HG02970 (cell line): ENCODE data around the gene KCNE5.
"Not testable (repeated sequence)": the region's sequence is repeated elsewhere in the genome, so short reads cannot be mapped to it uniquely, and the experiment has no call there.

ENCODE experiments used
- ATAC-seq: cut with Tn5 transposase; IDR thresholded peaks from one replicate; pipeline ENCODE4 v1.9.1; 2021; ENCODE audit warnings: mild to moderate bottlenecking, moderate library complexity, moderate number of reproducible peaks; ENCODE audit not compliant: unreplicated experiment, low FRiP score

KCNE5 gene

GRCh38 chrX:109624641-109625616 lies at the start of gene KCNE5:
KCNE5 (minus strand) TSS chrX:109625172; CDS start chrX:109625020, 152 bp downstream.
- ATAC-seq = no peak

- no peak for ATAC-seq
These were observed 47.3 kb upstream of the KCNE5 start for GRCh38 chrX:109672239-109672638.

- ATAC-seq = not testable (repeated sequence)
These were observed 46.2 kb upstream of the KCNE5 start for GRCh38 chrX:109671170-109671569.

GRCh38 chrX:109667986-109668385 lies 43.0 kb upstream of the KCNE5 start:
- ATAC-seq = no peak

GRCh38 chrX:109660435-109661143 lies 35.6 kb upstream of the KCNE5 start:
- ATAC-seq = no peak

GRCh38 chrX:109658391-109658790 lies 33.4 kb upstream of the KCNE5 start:
- ATAC-seq = no peak

- not testable (repeated sequence) for ATAC-seq
These were observed 32.4 kb upstream of the KCNE5 start for GRCh38 chrX:109657364-109657763.

GRCh38 chrX:109656774-109657173 lies 31.8 kb upstream of the KCNE5 start:
- ATAC-seq = no peak

GRCh38 chrX:109655502-109656201 lies 30.7 kb upstream of the KCNE5 start:
- no peak for ATAC-seq

- ATAC-seq = no peak
These were observed 29.6 kb upstream of the KCNE5 start for GRCh38 chrX:109654516-109655109.

GRCh38 chrX:109644671-109645070 lies 19.7 kb upstream of the KCNE5 start:
- ATAC-seq = not testable (repeated sequence)

- ATAC-seq = no peak
These were observed 18.7 kb upstream of the KCNE5 start for GRCh38 chrX:109643687-109644086.

GRCh38 chrX:109638158-109638557 lies 13.2 kb upstream of the KCNE5 start:
- ATAC-seq = no peak

- not testable (repeated sequence) for ATAC-seq
These were observed 12.5 kb upstream of the KCNE5 start for GRCh38 chrX:109637477-109637876.

GRCh38 chrX:109635146-109635545 lies 10.2 kb upstream of the KCNE5 start:
- ATAC-seq = no peak

- ATAC-seq = no peak
These were observed 8.0 kb upstream of the KCNE5 start for GRCh38 chrX:109632906-109633504.

- ATAC-seq = no peak
These were observed 4.3 kb upstream of the KCNE5 start for GRCh38 chrX:109629310-109629709.

- ATAC-seq = no peak
These were observed 1.7 kb upstream of the KCNE5 start for GRCh38 chrX:109626637-109627036.

GRCh38 chrX:109623997-109624396 lies 975 bp downstream of the KCNE5 start:
- no peak for ATAC-seq

- ATAC-seq = no peak
These were observed 2.7 kb downstream of the KCNE5 start for GRCh38 chrX:109622270-109622669.
